ENCODE measurements around the gene NCKAP5L. TPM values are rescaled to one million over a fixed set of nuclear protein-coding genes. Genes with fewer than 3 reads are reported as not detected.

Gene NCKAP5L
- total and polyA plus RNA-seq, 2 donors from 2014 or later = 7.2 to 20.6 TPM

- Histone ChIP-seq H3K27ac (ENCODE audit: low read depth in 2 of 2, low read length in 2 of 2) (no peak overlapping the region), H3K4me3 (ENCODE audit: low read length in 3 of 3) (no peak overlapping the region), H3K4me1 (ENCODE audit: control insufficient read depth in 2 of 3, insufficient read depth in 2 of 3, low read depth in 1 of 3, low read length in 3 of 3) (peaks cover 3 to 23% (median 8%) of the 10 kb centered on the region in 3 donors), H3K9me3 (ENCODE audit: control insufficient read depth in 2 of 3, insufficient read depth in 1 of 3, low read length in 3 of 3) (no peaks in the 10 kb centered on the region), H3K27me3 (ENCODE audit: control insufficient read depth, insufficient read depth, low read length) (no peaks in the 10 kb centered on the region), H3K36me3 (ENCODE audit: control insufficient read depth in 2 of 3, insufficient read depth in 3 of 3, low read length in 3 of 3) (no peaks in the 10 kb centered on the region), H3K9ac (ENCODE audit: low read length in 3 of 3) (no peak overlapping the region)
- DNase-seq (no peak), FAIRE-seq (no peak)
- intact Hi-C loops (cut with DNase I) = loop anchor here (10.0 kb wide), 1 partner anchor 69 kb away; no protein-coding TSS in a partner anchor
- no peak for TF ChIP-seq CTCF (IDR thresholded peaks at IDR 0.05; ENCODE audit: borderline replicate concordance, extremely low read depth, insufficient read depth)
Measured at GRCh38 chr12:49823951-49824350, 4.3 kb downstream of the NCKAP5L start.

GRCh38 chr12:49823350-49823749, 4.9 kb downstream of the NCKAP5L start:
- Histone ChIP-seq H3K9ac (ENCODE audit: low read length in 3 of 3) (no peak overlapping the region), H3K27me3 (ENCODE audit: control insufficient read depth, insufficient read depth, low read length) (no peaks in the 10 kb centered on the region), H3K27ac (ENCODE audit: low read depth in 2 of 2, low read length in 2 of 2) (no peak overlapping the region), H3K36me3 (ENCODE audit: control insufficient read depth in 2 of 3, insufficient read depth in 3 of 3, low read length in 3 of 3) (no peaks in the 10 kb centered on the region), H3K4me3 (ENCODE audit: low read length in 3 of 3) (no peak overlapping the region), H3K9me3 (ENCODE audit: control insufficient read depth in 2 of 3, insufficient read depth in 1 of 3, low read length in 3 of 3) (no peaks in the 10 kb centered on the region), H3K4me1 (ENCODE audit: control insufficient read depth in 2 of 3, insufficient read depth in 2 of 3, low read depth in 1 of 3, low read length in 3 of 3) (peaks cover 0 to 21% (median 8%) of the 10 kb centered on the region in 3 donors)
- intact Hi-C loops (cut with DNase I) = loop anchor here (10.0 kb wide), 1 partner anchor 69 kb away; no protein-coding TSS in a partner anchor
- no peak for FAIRE-seq
- DNase-seq = no peak
- no peak for TF ChIP-seq CTCF (IDR thresholded peaks at IDR 0.05; ENCODE audit: borderline replicate concordance, extremely low read depth, insufficient read depth)

GRCh38 chr12:49821373-49822287, 6.6 kb downstream of the NCKAP5L start:
- Histone ChIP-seq H3K9me3 (ENCODE audit: control insufficient read depth in 2 of 3, insufficient read depth in 1 of 3, low read length in 3 of 3) (no peaks in the 10 kb centered on the region), H3K4me1 (ENCODE audit: control insufficient read depth in 2 of 3, insufficient read depth in 2 of 3, low read depth in 1 of 3, low read length in 3 of 3) (peaks cover 0 to 12% (median under 1%) of the 10 kb centered on the region in 3 donors), H3K9ac (ENCODE audit: low read length in 3 of 3) (no peak overlapping the region), H3K4me3 (ENCODE audit: low read length in 3 of 3) (no peak overlapping the region), H3K27ac (ENCODE audit: low read depth in 2 of 2, low read length in 2 of 2) (no peak overlapping the region), H3K36me3 (ENCODE audit: control insufficient read depth in 2 of 3, insufficient read depth in 3 of 3, low read length in 3 of 3) (no peaks in the 10 kb centered on the region), H3K27me3 (ENCODE audit: control insufficient read depth, insufficient read depth, low read length) (no peaks in the 10 kb centered on the region)
- FAIRE-seq (no peak), DNase-seq (no peak)
- TF ChIP-seq CTCF (IDR thresholded peaks at IDR 0.05; ENCODE audit: borderline replicate concordance, extremely low read depth, insufficient read depth) = no peak
- intact Hi-C loops (cut with DNase I) = loop anchor here (10.0 kb wide), 1 partner anchor 67 kb away; no protein-coding TSS in a partner anchor
